Spleen (tissue), 7 donors: ENCODE measurements around the gene TMEM164.

Source experiments
- POLR2A ChIP-seq, 3 donors: fragments of 450-650 bp; IDR thresholded peaks; one replicate each; pipeline ENCODE4 v1.5.1; 2017; ENCODE audit warnings: antibody characterized with exemption in 3 of 3, mild to moderate bottlenecking in 1 of 3
- TF ChIP-seq, protein P1 (sequence below), 11 experiments: fragments of 200-600 bp in 7 of 11; fragments of 450-650 bp in 4 of 11; sonication (generic) in 4 of 11; IDR thresholded peaks in 8 of 11; conservative IDR thresholded peaks in 3 of 11; 1 replicate in 7 of 11; 2 replicates in 4 of 11; pipeline versions ENCODE4 v1.4.0 to v1.8.0; 2016 to 2021; ENCODE audit warnings: antibody characterized with exemption in 11 of 11, inconsistent platforms in 4 of 11, mild to moderate bottlenecking in 1 of 11
- donor health status: DM: no; HTN: no; CAD: no; lungs with moderate emphysema.
- donor health status: DM: no; HTN: no; CAD: no.
- donor health status: DM: no; HTN: no; CAD: no.

DNA sequence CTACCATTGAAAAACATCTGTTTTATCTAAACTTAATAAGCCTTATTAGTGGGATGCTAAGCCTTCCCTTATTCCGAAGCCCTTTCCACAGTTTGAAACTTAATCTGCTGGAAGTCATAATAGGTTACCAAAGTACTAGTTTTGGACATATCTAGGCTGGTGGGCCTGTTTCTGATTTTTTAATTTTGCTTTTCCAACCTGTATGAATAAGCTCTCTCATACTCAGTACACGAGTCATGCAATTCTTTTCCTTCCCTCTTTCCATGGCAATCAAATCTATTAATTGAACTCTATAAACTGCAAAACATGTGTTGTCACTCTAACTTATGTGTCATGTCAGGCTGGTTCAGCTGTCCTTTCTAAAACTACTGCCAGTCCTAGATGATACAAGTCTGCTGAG, 224.0 kb downstream of the TMEM164 start:
- TF ChIP-seq, protein P1, sequence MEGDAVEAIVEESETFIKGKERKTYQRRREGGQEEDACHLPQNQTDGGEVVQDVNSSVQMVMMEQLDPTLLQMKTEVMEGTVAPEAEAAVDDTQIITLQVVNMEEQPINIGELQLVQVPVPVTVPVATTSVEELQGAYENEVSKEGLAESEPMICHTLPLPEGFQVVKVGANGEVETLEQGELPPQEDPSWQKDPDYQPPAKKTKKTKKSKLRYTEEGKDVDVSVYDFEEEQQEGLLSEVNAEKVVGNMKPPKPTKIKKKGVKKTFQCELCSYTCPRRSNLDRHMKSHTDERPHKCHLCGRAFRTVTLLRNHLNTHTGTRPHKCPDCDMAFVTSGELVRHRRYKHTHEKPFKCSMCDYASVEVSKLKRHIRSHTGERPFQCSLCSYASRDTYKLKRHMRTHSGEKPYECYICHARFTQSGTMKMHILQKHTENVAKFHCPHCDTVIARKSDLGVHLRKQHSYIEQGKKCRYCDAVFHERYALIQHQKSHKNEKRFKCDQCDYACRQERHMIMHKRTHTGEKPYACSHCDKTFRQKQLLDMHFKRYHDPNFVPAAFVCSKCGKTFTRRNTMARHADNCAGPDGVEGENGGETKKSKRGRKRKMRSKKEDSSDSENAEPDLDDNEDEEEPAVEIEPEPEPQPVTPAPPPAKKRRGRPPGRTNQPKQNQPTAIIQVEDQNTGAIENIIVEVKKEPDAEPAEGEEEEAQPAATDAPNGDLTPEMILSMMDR (IDR thresholded peaks at IDR 0.05 in 8 of 11, conservative IDR thresholded peaks at IDR 0.05 in 3 of 11): no peak
- TF ChIP-seq POLR2A (IDR thresholded peaks at IDR 0.05): no peak
